Right cardiac atrium (tissue), 5 donors: ENCODE measurements around the gene TFAP2C. TPM values are rescaled to one million over a fixed set of nuclear protein-coding genes. Genes with fewer than 3 reads are reported as not detected.
"Not testable (repeated sequence)": the region's sequence is repeated elsewhere in the genome, so short reads cannot be mapped to it uniquely, and the experiment has no call there.

ENCODE experiments used
- ATAC-seq, 2 donors: fragments of 200-7000 bp; cut with Tn5 transposase; one replicate each; pipeline versions ENCODE4 v1.8.0 to v1.9.1; 2020; ENCODE audit warnings: moderate library complexity in 2 of 2, mild to moderate bottlenecking in 1 of 2
- DNase-seq, 3 donors: peaks; one replicate each; pipeline ENCODE4 v3.0.0-alpha.2; 2020
- H3K27ac ChIP-seq: one replicate; pipeline ENCODE4 v1.5.1; 2013; ENCODE audit warnings: mild to moderate bottlenecking, low read length, control low read depth, moderate library complexity
- H3K27me3 ChIP-seq: one replicate; pipeline ENCODE4 v1.6.1; 2013; ENCODE audit not compliant: control insufficient read depth, insufficient read depth
- H3K4me1 ChIP-seq: one replicate; pipeline ENCODE4 v1.6.1; 2013; ENCODE audit warnings: low read length; ENCODE audit not compliant: control insufficient read depth, insufficient read depth
- H3K4me3 ChIP-seq: one replicate; pipeline ENCODE4 v1.5.1; 2013; ENCODE audit warnings: low read length, control low read depth
- H3K9me3 ChIP-seq: one replicate; pipeline ENCODE4 v1.6.1; 2013; ENCODE audit warnings: low read length; ENCODE audit not compliant: control insufficient read depth
- WGBS: extraction: QIAGEN DNeasy Blood & Tissue Kit; methylation state at CpG from one replicate; pipeline ENCODE4 v1.1.7; 2013; 5-methylcytosine and 5-hydroxymethylcytosine counted together
- intact Hi-C, 4 donors: fragments of 100-400 bp; cut with DNase I; formaldehyde crosslinking; loops; one replicate each; pipeline versions ENCODE4 v1.11.0 to v1.14.0; 2022 to 2023
- polyA plus RNA-seq: library from polyadenylated mRNA; stranded (reverse); fragments of 200-250 nt; gene quantifications from one replicate; pipeline ENCODE4 v1.2.3, GENCODE V29; 2013
- total RNA-seq, 4 donors: library from RNA; stranded (reverse); fragmentation: NEBNext Ultra II Directional; extraction: Animal tissue kit (Norgen Biotek cat#: 25700); gene quantifications; one replicate each; pipeline ENCODE4 v1.2.1, GENCODE V29; 2021
- donor health status: healthy with polysubstance abuse.
- donor health status: DM: no; HTN: yes; CAD: no.
- donor health status: DM: no; HTN: no; CAD: no.
- donor health status: DM: no; HTN: yes; CAD: no; lungs with severe emphysema.
- donor health status: DM: yes; HTN: yes; CAD: no.

TFAP2C gene
- total and polyA plus RNA-seq, 5 donors = 0.14 to 0.39 (median 0.18) TPM

- H3K9me3 ChIP-seq, DNase-seq, H3K4me1 ChIP-seq, H3K27ac ChIP-seq, H3K4me3 ChIP-seq, H3K27me3 ChIP-seq, ATAC-seq, intact Hi-C loops: not testable (repeated sequence)
- 91% methylated on average over 8 of the region's 8 CpGs for WGBS
Measured at GRCh38 chr20:56658341-56658947, 29.3 kb downstream of the TFAP2C start.

GRCh38 chr20:56663660-56664059 lies 34.6 kb downstream of the TFAP2C start:
- intact Hi-C loops = no loop called here
- no peak for DNase-seq
- Histone ChIP-seq H3K27me3 (no peaks in the 10 kb centered on the region), H3K9me3 (no peaks in the 10 kb centered on the region), H3K4me1 (no peaks in the 10 kb centered on the region), H3K4me3 (no peak overlapping the region), H3K27ac (no peak overlapping the region)
- 93% methylated on average over 9 of the region's 9 CpGs for WGBS
- no peak for ATAC-seq

GRCh38 chr20:56664796-56665195 lies 35.7 kb downstream of the TFAP2C start:
- DNase-seq (no peak), ATAC-seq (no peak)
- WGBS = 84% methylated on average over 1 of the region's 1 CpG
- Histone ChIP-seq H3K27ac (no peak overlapping the region), H3K27me3 (no peaks in the 10 kb centered on the region), H3K4me3 (no peak overlapping the region), H3K9me3 (no peaks in the 10 kb centered on the region), H3K4me1 (no peaks in the 10 kb centered on the region)
- intact Hi-C loops = no loop called here

GRCh38 chr20:56665806-56666205 lies 36.7 kb downstream of the TFAP2C start:
- H3K9me3 ChIP-seq = no peaks in the 10 kb centered on the region
- no peaks in the 10 kb centered on the region for H3K4me1 ChIP-seq
- H3K27ac ChIP-seq = no peak overlapping the region
- ATAC-seq (no peak), DNase-seq (no peak)
- WGBS = 85% methylated on average over 12 of the region's 12 CpGs
- intact Hi-C loops = no loop called here
- H3K27me3 ChIP-seq = no peaks in the 10 kb centered on the region
- no peak overlapping the region for H3K4me3 ChIP-seq

- intact Hi-C loops = no loop called here
- WGBS = 84% methylated on average over 5 of the region's 5 CpGs
- ATAC-seq (no peak), DNase-seq (no peak)
- no peaks in the 10 kb centered on the region for H3K9me3 ChIP-seq
- H3K4me3 ChIP-seq = no peak overlapping the region
- no peaks in the 10 kb centered on the region for H3K27me3 ChIP-seq
- H3K27ac ChIP-seq = no peak overlapping the region
- no peaks in the 10 kb centered on the region for H3K4me1 ChIP-seq
Measured at GRCh38 chr20:56673450-56673849, 44.3 kb downstream of the TFAP2C start.

GRCh38 chr20:56676001-56676400 lies 46.9 kb downstream of the TFAP2C start:
- H3K27me3 ChIP-seq = no peaks in the 10 kb centered on the region
- H3K4me3 ChIP-seq = no peak overlapping the region
- intact Hi-C loops = no loop called here
- no peaks in the 10 kb centered on the region for H3K4me1 ChIP-seq
- H3K27ac ChIP-seq = no peak overlapping the region
- WGBS = 79% methylated on average over 12 of the region's 12 CpGs
- no peak for ATAC-seq
- DNase-seq = no peak
- no peaks in the 10 kb centered on the region for H3K9me3 ChIP-seq

- no peak overlapping the region for H3K4me3 ChIP-seq
- H3K27me3 ChIP-seq = no peaks in the 10 kb centered on the region
- H3K27ac ChIP-seq = no peak overlapping the region
- WGBS = 55% methylated on average over 10 of the region's 10 CpGs
- no peak for DNase-seq
- ATAC-seq = no peak
- intact Hi-C loops = no loop called here
- no peaks in the 10 kb centered on the region for H3K9me3 ChIP-seq
- H3K4me1 ChIP-seq = no peaks in the 10 kb centered on the region
Measured at GRCh38 chr20:56676679-56677078, 47.6 kb downstream of the TFAP2C start.

GRCh38 chr20:56683077-56683865 lies 54.2 kb downstream of the TFAP2C start:
- Histone ChIP-seq H3K4me1 (no peaks in the 10 kb centered on the region), H3K27ac (no peak overlapping the region), H3K4me3 (no peak overlapping the region), H3K9me3 (no peaks in the 10 kb centered on the region), H3K27me3 (no peaks in the 10 kb centered on the region)
- intact Hi-C loops = no loop called here
- WGBS = 57% methylated on average over 11 of the region's 11 CpGs
- ATAC-seq (no peak), DNase-seq (no peak)

- ATAC-seq (no peak), DNase-seq (no peak)
- Histone ChIP-seq H3K27ac (no peak overlapping the region), H3K4me1 (no peaks in the 10 kb centered on the region), H3K27me3 (no peaks in the 10 kb centered on the region), H3K9me3 (no peaks in the 10 kb centered on the region), H3K4me3 (no peak overlapping the region)
- intact Hi-C loops = no loop called here
- 63% methylated on average over 16 of the region's 16 CpGs for WGBS
Measured at GRCh38 chr20:56685879-56686278, 56.8 kb downstream of the TFAP2C start.

GRCh38 chr20:56687061-56687460 lies 58.0 kb downstream of the TFAP2C start:
- H3K4me3 ChIP-seq = no peak overlapping the region
- DNase-seq (no peak), ATAC-seq (no peak)
- H3K4me1 ChIP-seq = no peaks in the 10 kb centered on the region
- no peak overlapping the region for H3K27ac ChIP-seq
- intact Hi-C loops = no loop called here
- H3K9me3 ChIP-seq = no peaks in the 10 kb centered on the region
- 88% methylated on average over 7 of the region's 7 CpGs for WGBS
- no peaks in the 10 kb centered on the region for H3K27me3 ChIP-seq

- Histone ChIP-seq H3K9me3 (no peaks in the 10 kb centered on the region), H3K27ac (no peak overlapping the region), H3K27me3 (no peaks in the 10 kb centered on the region), H3K4me3 (no peak overlapping the region), H3K4me1 (no peaks in the 10 kb centered on the region)
- intact Hi-C loops = no loop called here
- no peak for DNase-seq
- WGBS = 82% methylated on average over 6 of the region's 6 CpGs
- ATAC-seq = no peak
Measured at GRCh38 chr20:56688106-56688505, 59.0 kb downstream of the TFAP2C start.
